GM19193 (cell line): ENCODE data around the gene IGBP1.

ENCODE experiments used
- POLR2A ChIP-seq: IDR thresholded peaks from 4 replicates; pipeline ENCODE4 v1.6.1; 2011; ENCODE audit not compliant: insufficient read depth, insufficient read length; ENCODE audit errors: extremely low read depth

IGBP1 gene

GRCh38 chrX:70208479-70208878, 75.2 kb downstream of the IGBP1 start:
- TF ChIP-seq POLR2A = no peak
